Measurements from ENCODE around the gene SLC46A2. TPM values are rescaled to one million over a fixed set of nuclear protein-coding genes. Genes with fewer than 3 reads are reported as not detected.

Gene SLC46A2
- total and polyA plus RNA-seq, 9 donors: 0.04 to 1.2 (median 0.54) TPM; not detected in 5

DNA sequence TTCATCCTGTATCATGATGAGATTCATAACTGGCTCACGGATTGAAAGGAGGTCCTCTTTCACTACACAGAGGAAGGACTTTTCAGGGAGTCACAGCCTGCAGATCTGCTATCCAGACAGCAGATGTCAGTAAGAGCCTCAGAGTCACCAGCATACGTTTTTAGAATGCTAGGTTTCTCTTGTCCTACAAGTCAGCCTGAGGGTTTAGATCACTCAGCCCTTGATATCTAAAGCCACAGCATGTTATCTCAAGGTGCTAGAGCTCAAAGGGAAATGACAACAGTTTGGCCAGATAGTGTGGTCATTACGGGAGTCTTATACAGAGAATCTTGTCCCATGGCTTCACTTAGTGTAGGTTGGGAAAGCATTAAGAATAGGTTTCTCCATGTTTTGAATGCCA is 30.9 kb upstream of the SLC46A2 start:
- no peaks in the 10 kb centered on the region for H3K36me3 ChIP-seq
- no peaks in the 10 kb centered on the region for H3K9me3 ChIP-seq
- H3K4me1 ChIP-seq (ENCODE audit: insufficient read depth): no peaks in the 10 kb centered on the region
- no peak overlapping the region for H3K4me3 ChIP-seq
- no peaks in the 10 kb centered on the region for H3K27me3 ChIP-seq
- WGBS, 3 donors: 15 to 22% (median 20%) methylated on average over 3 of the region's 3 CpGs
- intact Hi-C loops (cut with DNase I): no loop called here
- H3K27ac ChIP-seq: no peak overlapping the region
- TF ChIP-seq, protein P1, sequence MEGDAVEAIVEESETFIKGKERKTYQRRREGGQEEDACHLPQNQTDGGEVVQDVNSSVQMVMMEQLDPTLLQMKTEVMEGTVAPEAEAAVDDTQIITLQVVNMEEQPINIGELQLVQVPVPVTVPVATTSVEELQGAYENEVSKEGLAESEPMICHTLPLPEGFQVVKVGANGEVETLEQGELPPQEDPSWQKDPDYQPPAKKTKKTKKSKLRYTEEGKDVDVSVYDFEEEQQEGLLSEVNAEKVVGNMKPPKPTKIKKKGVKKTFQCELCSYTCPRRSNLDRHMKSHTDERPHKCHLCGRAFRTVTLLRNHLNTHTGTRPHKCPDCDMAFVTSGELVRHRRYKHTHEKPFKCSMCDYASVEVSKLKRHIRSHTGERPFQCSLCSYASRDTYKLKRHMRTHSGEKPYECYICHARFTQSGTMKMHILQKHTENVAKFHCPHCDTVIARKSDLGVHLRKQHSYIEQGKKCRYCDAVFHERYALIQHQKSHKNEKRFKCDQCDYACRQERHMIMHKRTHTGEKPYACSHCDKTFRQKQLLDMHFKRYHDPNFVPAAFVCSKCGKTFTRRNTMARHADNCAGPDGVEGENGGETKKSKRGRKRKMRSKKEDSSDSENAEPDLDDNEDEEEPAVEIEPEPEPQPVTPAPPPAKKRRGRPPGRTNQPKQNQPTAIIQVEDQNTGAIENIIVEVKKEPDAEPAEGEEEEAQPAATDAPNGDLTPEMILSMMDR (IDR thresholded peaks at IDR 0.05): no peak
- TF ChIP-seq EP300 (IDR thresholded peaks at IDR 0.05) (no peak), POLR2A (IDR thresholded peaks at IDR 0.05) (no peak)
- DNase-seq: no peak

DNA sequence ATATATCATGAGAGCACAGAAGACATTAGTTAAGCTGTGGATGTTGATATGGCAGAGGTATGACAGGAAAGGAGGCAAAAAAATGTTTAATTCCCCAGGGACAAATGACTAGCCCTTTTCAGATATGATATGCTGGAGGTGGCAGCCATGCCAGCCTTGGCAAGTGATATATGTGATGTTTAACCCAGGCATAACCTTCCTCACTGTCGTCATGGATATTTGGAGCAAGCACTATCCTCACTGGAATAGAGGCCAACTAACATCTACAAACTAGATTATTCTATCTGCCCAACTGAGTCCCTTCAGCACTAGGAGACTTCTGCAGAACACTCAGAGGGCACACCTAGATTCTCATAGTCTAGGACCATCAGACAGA is 27.3 kb upstream of the SLC46A2 start:
- DNase-seq: no peak
- no peak overlapping the region for H3K27ac ChIP-seq
- WGBS, 3 donors: 30 to 56% (median 54%) methylated on average over 1 of the region's 1 CpG
- no peaks in the 10 kb centered on the region for H3K9me3 ChIP-seq
- H3K36me3 ChIP-seq: no peaks in the 10 kb centered on the region
- intact Hi-C loops (cut with DNase I): loop anchor here in 1 of 4 donors (5.0 kb wide), 1 partner anchor 194 kb away; no protein-coding TSS in a partner anchor
- no peak for TF ChIP-seq POLR2A (IDR thresholded peaks at IDR 0.05)
- TF ChIP-seq, protein P1 (IDR thresholded peaks at IDR 0.05): no peak
- TF ChIP-seq EP300 (IDR thresholded peaks at IDR 0.05): no peak
- H3K4me3 ChIP-seq: no peak overlapping the region
- no peaks in the 10 kb centered on the region for H3K27me3 ChIP-seq
- no peaks in the 10 kb centered on the region for H3K4me1 ChIP-seq (ENCODE audit: insufficient read depth)

DNA sequence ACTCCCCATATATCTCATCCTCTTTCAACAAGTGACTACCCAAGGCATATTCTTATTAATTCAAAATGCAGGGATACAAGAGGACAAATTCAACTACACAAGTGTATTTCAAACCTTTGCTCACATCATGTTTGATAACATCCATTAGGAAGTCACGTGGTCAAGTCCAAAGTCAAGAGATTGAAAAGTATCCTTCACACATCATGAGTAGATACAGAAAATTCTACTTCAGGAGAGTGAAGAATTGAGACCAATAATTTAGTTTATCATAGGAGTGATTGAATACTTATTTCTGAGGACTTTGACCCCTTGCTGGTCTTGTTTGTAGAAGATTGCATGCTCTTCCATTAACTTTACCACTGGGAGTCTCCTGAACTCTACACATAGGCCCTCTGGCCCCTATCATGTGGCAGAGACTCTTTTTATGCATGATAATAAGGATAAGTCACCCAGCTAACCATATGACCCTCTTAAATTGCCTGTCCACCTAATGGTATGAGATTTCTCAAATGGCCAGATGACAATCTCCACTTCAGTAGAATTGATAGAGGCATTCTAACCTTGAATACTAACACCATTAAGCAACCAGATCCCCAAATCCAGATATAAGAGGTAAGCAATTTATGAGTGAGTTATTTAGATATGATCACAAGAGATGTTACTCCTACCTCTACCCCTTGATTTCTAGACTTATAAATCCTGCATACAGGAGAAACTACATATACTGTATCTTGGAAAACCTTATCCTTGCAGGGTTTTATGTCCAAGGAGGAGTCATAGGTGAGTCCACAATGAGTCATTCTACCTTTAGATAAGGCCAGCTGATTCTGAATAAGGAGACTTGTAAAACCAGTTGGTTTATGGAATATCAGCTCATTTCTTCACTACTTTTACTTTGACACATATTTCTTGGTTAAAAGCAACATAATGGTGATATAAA is 26.6 kb upstream of the SLC46A2 start:
- 55 to 70% (median 62%) methylated on average over 1 of the region's 1 CpG for whole genome bisulfite sequencing, 3 donors
- intact Hi-C loops (cut with DNase I): loop anchor here in 1 of 4 donors (5.0 kb wide), 1 partner anchor 195 kb away; no protein-coding TSS in a partner anchor
- Histone ChIP-seq H3K4me3 (no peak overlapping the region), H3K27me3 (no peaks in the 10 kb centered on the region), H3K36me3 (no peaks in the 10 kb centered on the region), H3K9me3 (no peaks in the 10 kb centered on the region), H3K4me1 (ENCODE audit: insufficient read depth) (no peaks in the 10 kb centered on the region), H3K27ac (no peak overlapping the region)
- TF ChIP-seq EP300 (IDR thresholded peaks at IDR 0.05) (no peak), POLR2A (IDR thresholded peaks at IDR 0.05) (no peak)
- TF ChIP-seq, protein P1 (IDR thresholded peaks at IDR 0.05): no peak
- DNase-seq: no peak

DNA sequence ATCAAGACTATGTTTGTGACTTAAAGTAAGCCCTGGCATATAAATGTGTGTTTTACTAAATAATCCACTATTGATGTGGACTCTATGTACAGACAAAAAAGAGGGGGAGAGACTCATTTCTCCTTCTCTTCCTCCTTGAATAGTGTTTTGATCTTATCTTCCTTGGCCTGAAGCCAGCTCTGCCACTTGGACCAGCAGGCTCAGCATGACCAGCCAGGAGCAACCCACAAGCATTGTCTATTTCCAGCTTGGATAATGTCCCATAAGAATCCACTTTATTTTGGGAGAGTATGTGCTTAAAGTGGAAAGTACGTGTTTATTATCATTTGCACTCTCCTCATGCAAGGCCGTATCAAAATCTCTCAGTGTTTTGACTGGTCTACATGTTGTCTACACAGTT is 23.8 kb upstream of the SLC46A2 start:
- H3K4me1 ChIP-seq (ENCODE audit: insufficient read depth): no peaks in the 10 kb centered on the region
- no peaks in the 10 kb centered on the region for H3K36me3 ChIP-seq
- no peaks in the 10 kb centered on the region for H3K9me3 ChIP-seq
- H3K27ac ChIP-seq: no peak overlapping the region
- H3K27me3 ChIP-seq: no peaks in the 10 kb centered on the region
- DNase-seq: no peak
- H3K4me3 ChIP-seq: no peak overlapping the region
- intact Hi-C loops (cut with DNase I): no loop called here
- TF ChIP-seq POLR2A (IDR thresholded peaks at IDR 0.05) (no peak), EP300 (IDR thresholded peaks at IDR 0.05) (no peak)
- TF ChIP-seq, protein P1 (IDR thresholded peaks at IDR 0.05): no peak
- 14 to 31% (median 30%) methylated on average over 2 of the region's 2 CpGs for WGBS, 3 donors
